HG02642 (cell line): ENCODE measurements around the gene SLC22A23.

Source experiments
- ATAC-seq: cut with Tn5 transposase; IDR thresholded peaks from one replicate; pipeline ENCODE4 v1.9.1; 2021; ENCODE audit warnings: mild to moderate bottlenecking; ENCODE audit not compliant: unreplicated experiment, poor library complexity

Gene SLC22A23

GRCh38 chr6:3240595-3240994, 216.3 kb downstream of the SLC22A23 start:
- no peak for ATAC-seq

- no peak for ATAC-seq
Measured at GRCh38 chr6:3239110-3239830, 217.6 kb downstream of the SLC22A23 start.

DNA sequence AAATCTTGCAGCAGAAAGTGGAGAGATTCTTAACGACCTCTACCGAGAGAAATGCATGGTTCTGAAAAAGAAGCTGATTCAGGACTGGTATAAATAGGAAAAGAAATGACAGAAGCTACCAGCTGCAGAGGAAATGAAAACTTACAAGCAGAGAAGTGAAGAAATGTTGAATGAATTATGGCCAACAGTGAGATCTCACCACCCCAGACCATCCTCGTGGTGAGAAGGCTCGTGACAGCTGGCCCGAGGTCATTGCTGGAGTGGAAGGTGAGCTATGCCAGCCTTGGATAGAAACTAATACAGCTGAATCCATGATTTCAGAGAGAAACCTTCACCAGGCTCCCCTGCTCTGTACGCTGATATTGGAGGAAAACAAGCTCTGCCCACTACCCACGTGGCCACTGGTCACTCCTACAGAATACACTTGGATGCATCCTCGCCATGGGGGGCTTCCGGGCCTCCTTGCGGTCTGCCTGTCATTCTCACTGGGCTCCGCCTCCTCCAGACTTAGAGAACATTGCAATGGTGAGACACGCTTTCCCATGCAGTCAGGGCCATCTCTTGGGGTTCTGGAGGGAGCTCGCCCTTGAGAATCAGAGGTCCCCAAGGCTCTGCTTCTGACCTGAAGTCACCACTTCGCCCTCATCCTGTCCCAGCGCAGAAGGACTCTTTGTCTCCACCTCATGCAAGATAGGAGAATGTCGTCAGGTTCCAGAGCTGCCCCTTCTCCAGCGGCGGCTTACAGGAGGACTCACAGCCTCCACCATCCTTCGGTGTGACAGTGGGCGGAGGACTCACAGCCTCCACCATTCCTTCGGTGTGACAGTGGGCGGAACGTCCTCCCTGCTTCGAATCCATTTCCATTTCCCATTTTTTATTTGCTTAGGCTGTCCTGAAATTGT, 218.8 kb downstream of the SLC22A23 start:
- ATAC-seq = no peak

DNA sequence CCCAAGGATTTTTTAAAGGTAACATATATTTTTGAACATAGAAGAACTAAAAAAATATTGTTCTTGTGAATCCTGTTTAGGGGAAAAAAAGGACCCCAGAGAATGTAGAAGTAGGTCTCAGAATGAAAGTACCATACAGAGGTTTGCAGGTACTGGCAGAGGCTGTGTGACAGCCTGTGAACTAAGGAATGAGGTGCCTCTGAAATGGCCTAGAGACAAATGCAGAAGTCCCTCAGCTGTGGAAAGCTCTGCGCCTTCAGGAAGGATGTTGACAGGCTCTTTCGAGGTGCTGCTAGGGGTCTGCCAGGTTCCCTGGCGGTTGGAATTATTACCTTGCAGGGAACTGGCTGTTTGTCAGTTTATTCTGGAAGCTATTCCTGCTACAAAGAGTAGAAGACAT, 220.8 kb downstream of the SLC22A23 start:
- no peak for ATAC-seq

GRCh38 chr6:3235486-3235885, 221.4 kb downstream of the SLC22A23 start:
- no peak for ATAC-seq

GRCh38 chr6:3233904-3234303, 222.9 kb downstream of the SLC22A23 start:
- ATAC-seq = no peak

DNA sequence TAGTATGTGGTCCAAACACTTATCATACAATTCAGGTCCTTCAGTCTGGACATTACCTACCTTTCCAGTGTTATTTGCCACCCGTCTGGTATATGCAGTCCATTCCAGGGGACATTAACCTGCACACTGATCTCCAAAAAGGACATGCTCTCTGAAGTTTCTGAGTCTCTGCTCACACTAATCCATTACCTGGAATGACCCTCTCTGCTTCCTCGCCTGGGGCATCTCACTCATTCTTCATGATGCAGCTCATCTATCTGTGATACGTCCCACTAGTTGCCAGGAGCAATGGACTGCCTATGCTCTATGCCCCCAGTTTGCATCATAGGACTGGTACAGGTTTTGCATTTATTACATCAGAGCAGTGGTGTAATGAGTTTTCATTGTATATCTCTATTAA, 223.5 kb downstream of the SLC22A23 start:
- no peak for ATAC-seq

DNA sequence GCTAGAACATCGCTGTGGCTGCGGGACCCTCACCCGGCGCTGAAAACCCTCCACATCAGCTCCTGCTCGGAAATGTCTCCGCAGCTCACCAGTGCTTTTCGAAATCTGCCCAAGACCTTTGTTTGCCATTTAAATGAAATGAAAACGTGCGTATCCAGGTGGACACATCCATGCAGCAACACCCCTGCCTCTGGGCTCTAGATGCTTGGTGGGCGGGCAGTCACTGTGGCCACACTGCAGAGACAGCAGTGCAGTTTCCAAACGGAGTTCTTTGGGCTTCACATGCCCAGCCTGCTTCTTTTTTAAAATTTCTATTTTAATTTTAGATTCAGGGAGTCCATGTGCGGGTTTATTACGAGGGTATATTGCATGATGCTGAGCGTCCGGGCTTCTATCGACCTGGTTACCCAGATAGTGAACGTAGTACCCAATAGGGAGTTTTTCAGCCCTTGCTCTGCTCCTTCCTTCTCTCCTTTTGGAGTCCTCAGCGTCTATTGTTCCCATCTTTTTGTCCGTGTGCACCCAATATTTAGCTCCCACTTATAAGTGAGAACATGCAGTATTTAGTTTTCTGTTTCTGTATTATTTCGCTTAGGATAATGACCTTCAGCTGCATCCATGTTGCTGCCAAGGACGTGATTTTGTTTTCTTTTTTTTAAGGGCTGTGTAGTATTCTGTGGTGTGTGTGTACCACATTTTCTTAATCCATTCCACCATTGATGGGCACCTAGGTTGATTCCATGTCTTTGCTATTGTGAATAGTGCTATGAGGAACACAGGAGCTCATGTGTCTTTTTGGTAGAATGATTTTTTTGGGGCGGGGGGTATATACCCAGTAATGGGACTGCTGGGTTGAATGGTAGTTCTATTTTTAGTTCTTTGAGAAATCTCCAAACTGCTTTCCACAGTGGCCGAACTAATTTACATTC, 224.6 kb downstream of the SLC22A23 start:
- ATAC-seq = no peak

GRCh38 chr6:3231247-3232016, 225.4 kb downstream of the SLC22A23 start:
- no peak for ATAC-seq

GRCh38 chr6:3230900-3231246, 226.0 kb downstream of the SLC22A23 start:
- no peak for ATAC-seq

GRCh38 chr6:3230256-3230882, 226.5 kb downstream of the SLC22A23 start:
- ATAC-seq = no peak

GRCh38 chr6:3229566-3230178, 227.2 kb downstream of the SLC22A23 start:
- no peak for ATAC-seq

GRCh38 chr6:3228771-3229565, 227.9 kb downstream of the SLC22A23 start:
- no peak for ATAC-seq

- ATAC-seq = no peak
Measured at GRCh38 chr6:3228046-3228671, 228.7 kb downstream of the SLC22A23 start.

DNA sequence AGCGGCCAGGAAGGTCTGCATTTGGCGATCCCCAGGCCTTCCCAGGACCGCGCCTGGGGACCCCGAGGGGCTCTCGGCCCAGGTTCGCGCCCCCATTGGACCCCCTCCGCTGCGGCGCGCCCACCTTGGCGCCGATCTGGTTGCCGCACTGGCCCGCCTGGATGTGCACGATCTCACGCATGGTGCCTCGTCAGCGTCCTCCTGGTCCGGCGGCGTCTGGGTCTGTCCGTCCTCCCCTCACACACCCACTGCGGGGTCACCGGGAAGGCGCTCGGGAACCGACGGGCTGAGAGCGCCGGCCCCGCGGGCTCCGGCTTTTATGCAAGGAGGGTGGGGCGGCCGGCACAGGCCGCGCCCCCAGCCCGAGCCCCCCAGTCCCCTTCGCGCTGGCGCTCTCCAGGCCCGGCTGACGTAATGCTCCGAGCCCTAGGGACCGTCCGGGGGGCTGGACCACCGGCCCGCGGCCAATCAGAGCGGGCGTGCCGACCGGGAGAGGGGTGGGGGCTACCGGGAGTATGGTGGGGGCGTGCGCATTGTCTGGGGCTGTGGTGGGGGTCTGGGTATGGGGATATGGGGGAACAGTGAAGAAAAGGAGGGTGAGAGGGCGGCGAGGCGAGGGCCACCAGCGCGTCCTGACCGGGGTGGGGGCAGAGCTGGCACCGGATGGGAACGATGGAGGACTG, 229.3 kb downstream of the SLC22A23 start, which contains the start of gene TUBB2B:
TSS of gene TUBB2B (minus strand) at position 291 of the 683 bp plus-strand sequence. CDS start at position 181, 110 bp downstream.
- no peak for ATAC-seq

DNA sequence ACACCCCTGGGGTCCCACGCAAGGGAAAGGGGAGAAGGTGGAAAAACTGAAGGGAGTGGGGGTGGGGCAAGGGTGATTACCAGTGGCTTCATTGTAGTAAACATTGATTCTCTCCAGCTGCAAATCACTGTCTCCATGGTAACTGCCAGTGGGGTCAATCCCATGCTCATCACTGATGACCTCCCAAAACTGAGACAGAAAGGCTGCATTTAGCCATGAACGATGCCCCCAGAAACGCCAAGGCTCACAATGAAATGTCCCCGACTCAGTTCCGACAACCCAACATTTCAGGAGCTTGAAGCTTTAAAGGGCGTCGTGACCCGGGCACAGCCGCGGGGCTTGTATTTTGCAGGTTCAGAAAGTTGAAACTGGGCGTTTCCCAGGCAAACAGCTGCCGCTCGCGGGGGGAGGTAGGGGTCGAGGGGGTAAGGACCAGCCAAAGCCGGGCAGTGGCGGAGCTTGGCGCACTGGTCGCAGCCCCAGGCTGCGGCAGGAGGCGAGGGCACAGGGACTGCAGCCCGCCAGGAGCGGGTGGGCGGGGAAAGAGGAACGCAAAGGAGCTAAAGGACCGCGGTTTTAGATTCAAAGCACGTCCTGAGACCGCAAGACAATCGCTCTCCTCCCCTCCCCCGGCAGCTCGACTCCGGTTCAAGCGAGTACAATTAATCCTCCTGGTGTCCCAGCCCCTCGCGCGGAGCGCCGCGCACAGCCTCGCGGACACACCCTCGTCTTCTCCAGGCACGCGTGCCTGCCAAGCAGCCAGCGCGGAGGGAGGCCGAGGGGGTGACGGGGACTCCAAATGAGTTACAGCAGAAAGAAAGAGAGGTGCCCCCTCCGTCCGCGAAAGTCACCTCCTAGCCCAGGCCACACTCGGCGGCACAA, 230.1 kb downstream of the SLC22A23 start:
- no peak for ATAC-seq
